ENCODE results near the gene PRKRA. TPM values are rescaled to one million over a fixed set of nuclear protein-coding genes. Genes with fewer than 3 reads are reported as not detected.

PRKRA gene
- total and polyA plus RNA-seq, 4 donors: 8.3 to 28.1 (median 13.4) TPM

GRCh38 chr2:178404368-178404767, 46.6 kb downstream of the PRKRA start:
- 33% methylated on average over 4 of the region's 4 CpGs for WGBS
- Histone ChIP-seq H3K9me3 (ENCODE audit: control insufficient read depth in 4 of 4, low read length in 3 of 4) (no peaks in the 10 kb centered on the region), H3K36me3 (ENCODE audit: control insufficient read depth in 4 of 4, insufficient read depth in 3 of 4, low read depth in 1 of 4, low read length in 3 of 4) (no peaks in the 10 kb centered on the region), H3K4me1 (ENCODE audit: control insufficient read depth in 4 of 4, insufficient read depth in 4 of 4, low read length in 3 of 4) (no peaks in the 10 kb centered on the region), H3K27me3 (ENCODE audit: control insufficient read depth in 4 of 4, insufficient read depth in 4 of 4, low read length in 3 of 4) (no peaks in the 10 kb centered on the region), H3K4me3 (ENCODE audit: low read depth in 1 of 3, low read length in 3 of 3) (no peak overlapping the region), H3K27ac (ENCODE audit: low read depth in 1 of 2, low read length in 2 of 2) (no peak overlapping the region), H3K9ac (ENCODE audit: low read depth in 1 of 2, low read length in 2 of 2) (no peak overlapping the region)
- TF ChIP-seq EGR1 (IDR thresholded peaks at IDR 0.05; ENCODE audit: low read depth in 2 of 2): no peak
- TF ChIP-seq HNF4A (conservative IDR thresholded peaks at IDR 0.05): no peak
- TF ChIP-seq, protein P1, sequence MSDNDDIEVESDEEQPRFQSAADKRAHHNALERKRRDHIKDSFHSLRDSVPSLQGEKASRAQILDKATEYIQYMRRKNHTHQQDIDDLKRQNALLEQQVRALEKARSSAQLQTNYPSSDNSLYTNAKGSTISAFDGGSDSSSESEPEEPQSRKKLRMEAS (IDR thresholded peaks at IDR 0.05): no peak
- TF ChIP-seq YY1 (IDR thresholded peaks at IDR 0.05): no peak
- TF ChIP-seq FOXA1 (IDR thresholded peaks at IDR 0.05): no peak
- no peak for TF ChIP-seq FOXA2 (IDR thresholded peaks at IDR 0.05)
- no peak for TF ChIP-seq NR2F2 (IDR thresholded peaks at IDR 0.05)
- no peak for DNase-seq (ENCODE audit: low spot score)

DNA sequence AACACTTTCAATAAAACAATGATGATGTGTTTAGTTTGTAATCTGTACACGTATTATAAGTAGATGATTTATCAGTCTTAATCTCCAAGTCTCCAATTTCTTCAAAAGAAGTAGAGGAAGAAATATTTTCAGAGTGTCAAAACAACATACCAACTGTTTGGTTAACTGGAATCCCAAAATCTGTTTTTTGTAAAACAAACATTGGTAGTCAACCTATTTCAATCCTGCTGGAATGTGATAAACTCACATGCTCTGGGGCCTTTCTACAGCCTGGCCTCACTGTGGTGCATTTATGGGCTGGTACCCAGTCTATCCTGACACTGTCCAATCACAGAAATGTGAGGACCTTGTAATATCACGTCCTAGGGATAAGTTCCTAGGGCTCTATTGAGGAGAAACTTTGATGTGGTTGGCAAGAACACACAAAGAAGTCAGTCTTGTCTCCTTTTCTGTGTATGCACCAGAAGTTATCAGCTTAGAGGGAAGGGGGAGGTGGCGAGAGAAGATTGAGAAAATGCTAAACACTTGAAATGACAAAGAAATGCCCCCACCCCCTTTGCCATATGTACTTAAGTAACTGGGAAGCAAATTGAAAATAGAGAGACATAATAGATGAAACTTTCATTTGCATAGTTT, 47.2 kb downstream of the PRKRA start:
- Histone ChIP-seq H3K4me3 (ENCODE audit: low read depth in 1 of 3, low read length in 3 of 3) (no peak overlapping the region), H3K4me1 (ENCODE audit: control insufficient read depth in 4 of 4, insufficient read depth in 4 of 4, low read length in 3 of 4) (no peaks in the 10 kb centered on the region), H3K27me3 (ENCODE audit: control insufficient read depth in 4 of 4, insufficient read depth in 4 of 4, low read length in 3 of 4) (no peaks in the 10 kb centered on the region), H3K9ac (ENCODE audit: low read depth in 1 of 2, low read length in 2 of 2) (no peak overlapping the region), H3K36me3 (ENCODE audit: control insufficient read depth in 4 of 4, insufficient read depth in 3 of 4, low read depth in 1 of 4, low read length in 3 of 4) (no peaks in the 10 kb centered on the region), H3K9me3 (ENCODE audit: control insufficient read depth in 4 of 4, low read length in 3 of 4) (no peaks in the 10 kb centered on the region), H3K27ac (ENCODE audit: low read depth in 1 of 2, low read length in 2 of 2) (no peak overlapping the region)
- TF ChIP-seq TAF1 (conservative IDR thresholded peaks at IDR 0.05) (no peak), JUND (IDR thresholded peaks at IDR 0.05) (no peak), HNF4A (conservative IDR thresholded peaks at IDR 0.05) (no peak), YY1 (IDR thresholded peaks at IDR 0.05) (no peak), HNF4G (IDR thresholded peaks at IDR 0.05) (no peak), RXRA (IDR thresholded peaks at IDR 0.05) (no peak), RAD21 (IDR thresholded peaks at IDR 0.05) (no peak), EGR1 (IDR thresholded peaks at IDR 0.05; ENCODE audit: low read depth in 2 of 2) (no peak), NR2F2 (IDR thresholded peaks at IDR 0.05) (no peak), GABPA (IDR thresholded peaks at IDR 0.05 in 1 of 2, conservative IDR thresholded peaks at IDR 0.05 in 1 of 2) (no peak), FOXA1 (IDR thresholded peaks at IDR 0.05) (no peak), FOXA2 (IDR thresholded peaks at IDR 0.05) (no peak), SP1 (IDR thresholded peaks at IDR 0.05) (no peak), REST (IDR thresholded peaks at IDR 0.05) (no peak), ATF3 (IDR thresholded peaks at IDR 0.05) (no peak)
- TF ChIP-seq, protein P1 (IDR thresholded peaks at IDR 0.05): no peak
- TF ChIP-seq, protein P2, sequence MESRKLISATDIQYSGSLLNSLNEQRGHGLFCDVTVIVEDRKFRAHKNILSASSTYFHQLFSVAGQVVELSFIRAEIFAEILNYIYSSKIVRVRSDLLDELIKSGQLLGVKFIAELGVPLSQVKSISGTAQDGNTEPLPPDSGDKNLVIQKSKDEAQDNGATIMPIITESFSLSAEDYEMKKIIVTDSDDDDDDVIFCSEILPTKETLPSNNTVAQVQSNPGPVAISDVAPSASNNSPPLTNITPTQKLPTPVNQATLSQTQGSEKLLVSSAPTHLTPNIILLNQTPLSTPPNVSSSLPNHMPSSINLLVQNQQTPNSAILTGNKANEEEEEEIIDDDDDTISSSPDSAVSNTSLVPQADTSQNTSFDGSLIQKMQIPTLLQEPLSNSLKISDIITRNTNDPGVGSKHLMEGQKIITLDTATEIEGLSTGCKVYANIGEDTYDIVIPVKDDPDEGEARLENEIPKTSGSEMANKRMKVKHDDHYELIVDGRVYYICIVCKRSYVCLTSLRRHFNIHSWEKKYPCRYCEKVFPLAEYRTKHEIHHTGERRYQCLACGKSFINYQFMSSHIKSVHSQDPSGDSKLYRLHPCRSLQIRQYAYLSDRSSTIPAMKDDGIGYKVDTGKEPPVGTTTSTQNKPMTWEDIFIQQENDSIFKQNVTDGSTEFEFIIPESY (IDR thresholded peaks at IDR 0.05): no peak
- TF ChIP-seq, protein P3, sequence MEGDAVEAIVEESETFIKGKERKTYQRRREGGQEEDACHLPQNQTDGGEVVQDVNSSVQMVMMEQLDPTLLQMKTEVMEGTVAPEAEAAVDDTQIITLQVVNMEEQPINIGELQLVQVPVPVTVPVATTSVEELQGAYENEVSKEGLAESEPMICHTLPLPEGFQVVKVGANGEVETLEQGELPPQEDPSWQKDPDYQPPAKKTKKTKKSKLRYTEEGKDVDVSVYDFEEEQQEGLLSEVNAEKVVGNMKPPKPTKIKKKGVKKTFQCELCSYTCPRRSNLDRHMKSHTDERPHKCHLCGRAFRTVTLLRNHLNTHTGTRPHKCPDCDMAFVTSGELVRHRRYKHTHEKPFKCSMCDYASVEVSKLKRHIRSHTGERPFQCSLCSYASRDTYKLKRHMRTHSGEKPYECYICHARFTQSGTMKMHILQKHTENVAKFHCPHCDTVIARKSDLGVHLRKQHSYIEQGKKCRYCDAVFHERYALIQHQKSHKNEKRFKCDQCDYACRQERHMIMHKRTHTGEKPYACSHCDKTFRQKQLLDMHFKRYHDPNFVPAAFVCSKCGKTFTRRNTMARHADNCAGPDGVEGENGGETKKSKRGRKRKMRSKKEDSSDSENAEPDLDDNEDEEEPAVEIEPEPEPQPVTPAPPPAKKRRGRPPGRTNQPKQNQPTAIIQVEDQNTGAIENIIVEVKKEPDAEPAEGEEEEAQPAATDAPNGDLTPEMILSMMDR (IDR thresholded peaks at IDR 0.05; ENCODE audit: low read depth, low read length, missing input control): no peak
- 72% methylated on average over 3 of the region's 3 CpGs for WGBS
- no peak for DNase-seq (ENCODE audit: low spot score)
